ENCODE results near the gene SPATA6L.

The SPATA6L gene

DNA sequence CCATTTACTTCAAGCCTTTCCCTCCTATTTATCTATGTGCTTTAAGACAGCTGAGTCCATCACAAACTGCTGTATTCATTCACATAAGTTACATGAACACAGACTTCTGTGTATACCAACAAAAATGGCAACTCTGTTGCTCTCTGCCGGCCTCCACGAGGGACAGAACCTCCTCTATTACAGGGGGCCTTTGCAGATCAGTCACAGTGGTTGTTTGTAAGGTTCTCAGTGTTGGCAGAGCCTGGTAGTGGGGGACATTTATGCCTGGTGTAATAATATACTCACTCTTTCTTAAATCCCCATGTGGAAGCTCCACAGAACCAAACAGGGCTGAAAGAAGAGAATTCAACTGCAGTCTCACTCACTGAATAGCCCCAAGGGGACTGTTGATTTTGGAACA, 99.5 kb downstream of the SPATA6L start:
- no peak for TF ChIP-seq ZFX (IDR thresholded peaks at IDR 0.05)
- TF ChIP-seq, protein P1, sequence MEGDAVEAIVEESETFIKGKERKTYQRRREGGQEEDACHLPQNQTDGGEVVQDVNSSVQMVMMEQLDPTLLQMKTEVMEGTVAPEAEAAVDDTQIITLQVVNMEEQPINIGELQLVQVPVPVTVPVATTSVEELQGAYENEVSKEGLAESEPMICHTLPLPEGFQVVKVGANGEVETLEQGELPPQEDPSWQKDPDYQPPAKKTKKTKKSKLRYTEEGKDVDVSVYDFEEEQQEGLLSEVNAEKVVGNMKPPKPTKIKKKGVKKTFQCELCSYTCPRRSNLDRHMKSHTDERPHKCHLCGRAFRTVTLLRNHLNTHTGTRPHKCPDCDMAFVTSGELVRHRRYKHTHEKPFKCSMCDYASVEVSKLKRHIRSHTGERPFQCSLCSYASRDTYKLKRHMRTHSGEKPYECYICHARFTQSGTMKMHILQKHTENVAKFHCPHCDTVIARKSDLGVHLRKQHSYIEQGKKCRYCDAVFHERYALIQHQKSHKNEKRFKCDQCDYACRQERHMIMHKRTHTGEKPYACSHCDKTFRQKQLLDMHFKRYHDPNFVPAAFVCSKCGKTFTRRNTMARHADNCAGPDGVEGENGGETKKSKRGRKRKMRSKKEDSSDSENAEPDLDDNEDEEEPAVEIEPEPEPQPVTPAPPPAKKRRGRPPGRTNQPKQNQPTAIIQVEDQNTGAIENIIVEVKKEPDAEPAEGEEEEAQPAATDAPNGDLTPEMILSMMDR (conservative IDR thresholded peaks at IDR 0.05) = no peak
- no peak overlapping the region for H3K27ac ChIP-seq

DNA sequence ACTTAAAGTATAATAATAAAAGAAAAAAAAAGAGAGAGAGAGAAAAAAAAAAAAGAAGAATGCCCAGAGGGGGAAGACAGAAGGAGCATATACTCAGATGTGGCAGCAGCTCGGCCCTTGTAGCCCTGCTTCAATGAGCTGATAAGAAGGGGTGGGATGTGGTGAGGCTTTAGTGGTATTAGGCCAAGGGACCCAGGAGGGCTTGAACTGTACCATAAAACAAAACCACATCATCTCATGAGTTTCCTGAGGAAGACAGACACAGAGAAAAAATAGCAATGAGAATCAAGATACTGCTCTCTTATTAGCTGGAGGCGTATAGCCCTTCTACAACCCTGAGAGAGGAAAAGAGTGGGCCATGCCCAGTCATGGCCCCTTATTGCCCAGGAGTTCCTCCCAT, 103.2 kb downstream of the SPATA6L start:
- H3K27ac ChIP-seq = no peak overlapping the region
- no peak for TF ChIP-seq ZFX (IDR thresholded peaks at IDR 0.05)
- TF ChIP-seq, protein P1 (conservative IDR thresholded peaks at IDR 0.05) = no peak

DNA sequence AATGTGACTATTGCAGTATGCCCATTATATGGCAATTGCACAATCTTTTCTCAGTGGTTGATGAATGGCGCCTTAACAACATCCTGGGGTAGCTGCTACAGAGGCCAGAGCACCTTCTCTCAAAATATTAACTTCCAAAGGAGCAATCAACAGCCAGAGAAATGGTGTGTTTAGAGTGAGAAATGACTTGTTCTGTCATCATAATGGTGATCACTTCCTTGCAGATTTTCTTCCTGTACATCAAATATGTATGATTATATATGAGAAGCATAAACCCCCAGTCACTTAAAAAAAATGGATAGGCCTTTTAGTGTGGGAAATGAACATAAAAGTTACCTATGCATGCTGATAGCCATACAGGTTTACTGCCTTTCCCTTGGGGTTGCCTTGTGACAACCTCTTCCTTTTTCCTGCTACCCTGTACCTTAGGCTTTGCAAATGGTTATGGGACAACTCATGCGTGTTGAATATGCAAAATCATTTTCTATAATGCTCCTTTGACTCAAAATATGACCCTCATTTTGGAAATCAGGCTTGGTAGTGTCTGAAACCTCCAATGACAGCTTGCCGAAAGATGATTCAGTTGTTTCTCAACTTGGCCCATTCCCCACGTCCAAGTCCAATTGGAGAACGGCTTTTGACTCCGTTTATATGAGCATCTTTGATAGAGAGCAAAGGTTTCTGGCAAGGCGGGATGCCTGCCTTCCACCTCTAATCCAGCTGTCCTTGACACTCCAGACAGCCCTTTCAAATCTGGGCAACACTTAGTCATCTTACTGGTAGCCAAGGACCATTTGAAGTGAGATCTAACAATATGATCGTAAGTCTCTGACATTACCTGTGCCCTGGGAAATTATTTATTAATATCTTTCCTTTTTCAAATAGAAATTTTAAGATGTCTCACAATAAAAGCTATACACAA, 106.8 kb downstream of the SPATA6L start:
- TF ChIP-seq ZFX (IDR thresholded peaks at IDR 0.05) = no peak
- TF ChIP-seq, protein P1 (conservative IDR thresholded peaks at IDR 0.05) = no peak
- no peak overlapping the region for H3K27ac ChIP-seq

DNA sequence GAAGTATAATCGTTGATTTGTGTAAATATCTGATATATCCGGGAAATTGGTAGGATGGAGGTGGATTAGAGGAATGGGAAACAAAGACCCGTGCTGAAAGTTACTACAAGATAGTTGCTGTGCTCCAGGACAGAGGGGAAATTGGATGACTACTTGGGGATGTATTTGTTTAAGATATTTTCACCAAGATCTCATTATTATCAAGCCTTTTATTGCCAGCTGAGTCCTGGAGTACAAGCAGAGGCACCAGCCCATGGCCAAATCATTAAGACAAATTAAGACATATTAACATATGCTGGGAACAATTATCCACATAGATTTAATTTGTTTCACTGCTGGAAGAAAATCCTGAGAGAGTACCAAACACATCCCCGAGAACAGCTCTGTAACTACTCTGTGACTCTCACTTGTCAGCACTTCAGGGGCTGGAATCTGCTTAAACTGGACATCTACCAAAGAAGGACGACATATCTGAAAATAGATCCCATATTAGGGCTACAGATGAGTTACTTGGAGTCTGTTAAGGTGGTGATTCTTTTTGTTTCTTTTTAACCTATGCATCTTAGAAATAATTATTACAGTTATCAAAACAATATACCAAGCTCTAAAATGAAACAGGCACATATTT, 107.8 kb downstream of the SPATA6L start:
- no peak overlapping the region for H3K27ac ChIP-seq
- TF ChIP-seq, protein P1 (conservative IDR thresholded peaks at IDR 0.05) = no peak
- no peak for TF ChIP-seq ZFX (IDR thresholded peaks at IDR 0.05)

DNA sequence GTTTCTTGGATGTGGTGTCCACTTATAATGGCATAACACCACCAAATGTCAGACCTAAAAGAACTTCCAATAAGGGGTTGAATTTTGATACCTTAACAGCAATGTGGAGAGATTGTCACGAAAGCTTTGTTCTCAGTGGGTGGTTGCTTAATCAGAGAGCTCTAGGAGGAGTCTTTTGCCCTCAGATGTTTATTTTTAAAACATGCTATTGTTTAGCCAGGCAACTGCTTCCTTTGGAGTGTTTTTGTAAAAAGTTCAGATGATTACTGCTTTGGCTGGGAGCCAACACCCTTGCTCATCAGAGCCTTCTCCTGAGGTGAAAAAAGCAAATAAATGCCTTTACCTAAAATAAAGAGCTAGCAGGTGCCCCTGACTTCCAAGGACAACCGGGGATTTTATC, 111.0 kb downstream of the SPATA6L start:
- H3K27ac ChIP-seq = no peak overlapping the region
- TF ChIP-seq, protein P1 (conservative IDR thresholded peaks at IDR 0.05) = no peak
- TF ChIP-seq ZFX (IDR thresholded peaks at IDR 0.05) = no peak

DNA sequence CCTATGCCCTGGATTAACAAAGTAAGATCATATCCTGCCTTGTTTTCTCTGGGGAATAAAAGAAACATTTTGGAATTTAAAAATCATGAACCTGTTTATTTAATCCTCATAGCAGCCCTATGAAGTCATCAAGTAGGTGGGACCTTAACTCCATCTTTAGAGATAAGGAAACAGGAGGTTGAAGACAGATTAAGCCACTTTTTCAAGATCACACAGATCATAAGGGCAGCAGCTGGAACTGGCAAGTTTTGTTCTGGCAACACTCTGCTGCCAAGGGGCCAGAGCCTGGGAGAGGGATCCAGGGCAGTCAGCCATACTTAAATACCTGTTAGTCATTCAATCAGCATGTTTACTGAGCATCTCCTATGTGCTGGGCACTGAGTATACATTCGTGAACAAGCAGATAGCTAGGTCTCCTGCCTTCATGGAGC, 112.3 kb downstream of the SPATA6L start:
- no peak overlapping the region for H3K27ac ChIP-seq
- no peak for TF ChIP-seq ZFX (IDR thresholded peaks at IDR 0.05)
- TF ChIP-seq, protein P1 (conservative IDR thresholded peaks at IDR 0.05) = no peak

Measured in C4-2B (cell line).